H9 (cell line): Measurements from ENCODE around the gene DCX. TPM values are rescaled to one million over a fixed set of nuclear protein-coding genes. Genes with fewer than 3 reads are reported as not detected.

ENCODE experiments used
- DNase-seq: peaks from one replicate; pipeline ENCODE4 v3.0.0-alpha.2; 2017
- H2AFZ ChIP-seq: one replicate; pipeline ENCODE4 v1.6.1; 2013; ENCODE audit warnings: mild to moderate bottlenecking, low read length, control low read depth, moderate library complexity
- H2AK5ac ChIP-seq: 2 replicates; pipeline ENCODE4 v1.6.1; 2013; ENCODE audit warnings: low read length, control low read depth, mixed read lengths; ENCODE audit not compliant: insufficient read length
- H2BK120ac ChIP-seq: one replicate; pipeline ENCODE4 v1.6.1; 2013; ENCODE audit warnings: low read depth, mild to moderate bottlenecking, low read length, control low read depth, inconsistent platforms; ENCODE audit not compliant: poor library complexity, severe bottlenecking
- H2BK12ac ChIP-seq: 2 replicates; pipeline ENCODE4 v1.6.1; 2013; ENCODE audit warnings: low read length, control low read depth, mixed read lengths, low read depth; ENCODE audit not compliant: insufficient read length
- H2BK15ac ChIP-seq: 2 replicates; pipeline ENCODE4 v1.6.1; 2013; ENCODE audit warnings: low read depth, low read length, control low read depth
- H2BK20ac ChIP-seq: one replicate; pipeline ENCODE4 v1.6.1; 2013; ENCODE audit warnings: low read depth, mild to moderate bottlenecking, low read length, control low read depth, inconsistent platforms; ENCODE audit not compliant: poor library complexity, severe bottlenecking
- H2BK5ac ChIP-seq: 2 replicates; pipeline ENCODE4 v1.6.1; 2013; ENCODE audit warnings: low read length, control low read depth, mixed read lengths; ENCODE audit not compliant: insufficient read length
- H3K14ac ChIP-seq: 2 replicates; pipeline ENCODE4 v1.6.1; 2013; ENCODE audit warnings: low read length, control low read depth; ENCODE audit not compliant: insufficient read depth
- H3K18ac ChIP-seq: 2 replicates; pipeline ENCODE4 v1.6.1; 2013; ENCODE audit warnings: low read depth, mild to moderate bottlenecking, mixed read lengths, low read length, control low read depth; ENCODE audit not compliant: insufficient read length
- H3K23ac ChIP-seq: 2 replicates; pipeline ENCODE4 v1.6.1; 2013; ENCODE audit warnings: low read length, control low read depth, mixed read lengths, low read depth; ENCODE audit not compliant: insufficient read length
- H3K23me2 ChIP-seq: 2 replicates; pipeline ENCODE4 v1.6.1; 2013; ENCODE audit warnings: low read depth, mild to moderate bottlenecking, mixed read lengths, low read length, control low read depth; ENCODE audit not compliant: insufficient read length, poor library complexity, severe bottlenecking
- H3K27ac ChIP-seq: 2 replicates; pipeline ENCODE4 v1.5.1; 2013; ENCODE audit warnings: low read length, control low read depth, mixed read lengths, low read depth; ENCODE audit not compliant: insufficient read length
- H3K27me3 ChIP-seq: 2 replicates; pipeline ENCODE4 v1.6.1; 2013; ENCODE audit warnings: low read length, control low read depth, inconsistent platforms; ENCODE audit not compliant: insufficient read depth
- H3K4ac ChIP-seq: 2 replicates; pipeline ENCODE4 v1.6.1; 2013; ENCODE audit warnings: low read depth, mild to moderate bottlenecking, control low read depth, inconsistent platforms, low read length, moderate library complexity
- H3K4me1 ChIP-seq: 2 replicates; pipeline ENCODE4 v1.6.1; 2013; ENCODE audit warnings: low read length, control low read depth, inconsistent platforms; ENCODE audit not compliant: insufficient read depth
- H3K4me2 ChIP-seq: 2 replicates; pipeline ENCODE4 v1.6.1; 2013; ENCODE audit warnings: low read length, control low read depth, mixed read lengths; ENCODE audit not compliant: insufficient read length, insufficient read depth
- H3K56ac ChIP-seq: 2 replicates; pipeline ENCODE4 v1.6.1; 2013; ENCODE audit warnings: low read depth, mild to moderate bottlenecking, mixed read lengths, low read length, control low read depth; ENCODE audit not compliant: insufficient read length
- H3K79me1 ChIP-seq: 2 replicates; pipeline ENCODE4 v1.6.1; 2013; ENCODE audit warnings: low read depth, mild to moderate bottlenecking, moderate library complexity, low read length, control low read depth, inconsistent platforms; ENCODE audit not compliant: insufficient read depth, poor library complexity, severe bottlenecking
- H3K79me2 ChIP-seq: 2 replicates; pipeline ENCODE4 v1.6.1; 2013; ENCODE audit warnings: low read length, control low read depth, inconsistent platforms; ENCODE audit not compliant: insufficient read depth
- H3K9ac ChIP-seq: 2 replicates; pipeline ENCODE4 v1.6.1; 2013; ENCODE audit warnings: low read length, control low read depth, mixed read lengths; ENCODE audit not compliant: insufficient read length; ENCODE audit errors: extremely low read depth
- H3K9me3 ChIP-seq: one replicate; pipeline ENCODE4 v1.6.1; 2013; ENCODE audit warnings: low read depth, low read length, inconsistent platforms; ENCODE audit not compliant: control insufficient read depth
- H3T11ph ChIP-seq: one replicate; pipeline ENCODE4 v1.6.1; 2013; ENCODE audit warnings: mild to moderate bottlenecking, low read length, control low read depth, inconsistent platforms
- H4K20me1 ChIP-seq: one replicate; pipeline ENCODE4 v1.6.1; 2013; ENCODE audit not compliant: control insufficient read depth, insufficient read length, insufficient read depth
- H4K5ac ChIP-seq: 2 replicates; pipeline ENCODE4 v1.6.1; 2013; ENCODE audit warnings: low read depth, mild to moderate bottlenecking, mixed read lengths, low read length, control low read depth; ENCODE audit not compliant: insufficient read length
- H4K8ac ChIP-seq: replicated peaks from 2 replicates; pipeline ENCODE4 v1.6.1; 2013; ENCODE audit warnings: low read length, control low read depth, mixed read lengths, low read depth; ENCODE audit not compliant: insufficient read length
- H4K91ac ChIP-seq: 2 replicates; pipeline ENCODE4 v1.6.1; 2013; ENCODE audit warnings: low read depth, mild to moderate bottlenecking, moderate library complexity, mixed read lengths, low read length, control low read depth; ENCODE audit not compliant: insufficient read length
- H3K27ac Mint-ChIP-seq, 3 experiments: 2 replicates in 2 of 3; 3 replicates in 1 of 3; pipeline ENCODE4 v1.8.0; 2020 to 2021; ENCODE audit warnings: mixed read lengths in 3 of 3, mild to moderate bottlenecking in 1 of 3, moderate library complexity in 1 of 3
- H3K27me3 Mint-ChIP-seq: 2 replicates; pipeline ENCODE4 v1.8.0; 2021; ENCODE audit warnings: low read depth, mild to moderate bottlenecking, moderate library complexity, mixed read lengths
- H3K36me3 Mint-ChIP-seq, 3 experiments: 2 replicates in 2 of 3; 3 replicates in 1 of 3; pipeline ENCODE4 v1.8.0; 2020 to 2021; ENCODE audit warnings: low read depth in 3 of 3, mixed read lengths in 3 of 3; ENCODE audit not compliant: insufficient read depth in 1 of 3
- H3K4me1 Mint-ChIP-seq, 2 experiments: 2 replicates each; pipeline ENCODE4 v1.8.0; 2020; ENCODE audit warnings: mixed read lengths in 2 of 2
- H3K4me3 Mint-ChIP-seq, 2 experiments: 2 replicates in 1 of 2; 3 replicates in 1 of 2; pipeline ENCODE4 v1.8.0; 2020 to 2021; ENCODE audit warnings: mild to moderate bottlenecking in 2 of 2, mixed read lengths in 2 of 2, moderate library complexity in 1 of 2
- H3K9me3 Mint-ChIP-seq, 2 experiments: 2 replicates in 1 of 2; 3 replicates in 1 of 2; pipeline ENCODE4 v1.8.0; 2020; ENCODE audit warnings: mild to moderate bottlenecking in 2 of 2, mixed read lengths in 2 of 2, moderate library complexity in 1 of 2
- CTCF ChIP-seq: fragments of 200-600 bp; sonication (generic); conservative IDR thresholded peaks from 3 replicates; pipeline ENCODE4 v1.8.0; 2021; ENCODE audit warnings: antibody characterized with exemption, mild to moderate bottlenecking
- whole genome bisulfite sequencing: extraction: QIAGEN DNeasy Blood & Tissue Kit; methylation state at CpG from one replicate; pipeline ENCODE4 v1.1.7; 2013; ENCODE audit warnings: missing lambda C conversion rate, low lambda C conversion rate, mixed read lengths; ENCODE audit not compliant: insufficient read length; ENCODE audit errors: extremely low coverage; 5-methylcytosine and 5-hydroxymethylcytosine counted together
- total RNA-seq: library from RNA; stranded (reverse); gene quantifications from 2 replicates; pipeline ENCODE4 v1.2.1, GENCODE V29; 2021

DCX gene
- total RNA-seq, 1 experiment from 2014 or later: 2.0 TPM

- no peak overlapping the region for H2BK20ac ChIP-seq
- no peak overlapping the region for H2BK12ac ChIP-seq
- TF ChIP-seq CTCF: no peak
- H3K4ac ChIP-seq: no peak overlapping the region
- no peak overlapping the region for H3K23ac ChIP-seq
- no peak overlapping the region for H2BK5ac ChIP-seq
- no peak overlapping the region for H3K56ac ChIP-seq
- H3K14ac ChIP-seq: no peak overlapping the region
- no peaks in the 10 kb centered on the region for H3K23me2 ChIP-seq
- no peaks in the 10 kb centered on the region for H3K36me3 Mint-ChIP-seq
- no peaks in the 10 kb centered on the region; the same call in 1 of the 2 replicates for H3K4me1 ChIP-seq
- no peaks in the 10 kb centered on the region for H4K20me1 ChIP-seq
- no peaks in the 10 kb centered on the region for H3K79me2 ChIP-seq
- H3T11ph ChIP-seq: no peak overlapping the region
- no peaks in the 10 kb centered on the region; the same call in 1 of the 2 replicates for H3K27me3 Mint-ChIP-seq
- H3K27me3 ChIP-seq: no peaks in the 10 kb centered on the region
- no peak overlapping the region for H3K18ac ChIP-seq
- H3K9me3 Mint-ChIP-seq: no peaks in the 10 kb centered on the region
- DNase-seq: no peak
- H3K4me1 Mint-ChIP-seq: peaks cover 3 to 4% of the 10 kb centered on the region in 2 experiments; a peak in 3 of 4 replicates
- no peak overlapping the region for H4K5ac ChIP-seq
- WGBS: no CpG with 5 or more reads among the region's 1 CpG
- H3K4me3 Mint-ChIP-seq: no peak overlapping the region
- no peak overlapping the region for H3K27ac ChIP-seq
- H4K8ac ChIP-seq: no peak overlapping the region
- no peaks in the 10 kb centered on the region for H3K79me1 ChIP-seq
- no peak overlapping the region for H3K9ac ChIP-seq
- no peak overlapping the region for H3K27ac Mint-ChIP-seq
- no peak overlapping the region for H2AFZ ChIP-seq
- no peak overlapping the region for H2AK5ac ChIP-seq
- H2BK15ac ChIP-seq: no peak overlapping the region
- H4K91ac ChIP-seq: no peak overlapping the region
- H3K4me2 ChIP-seq: no peak overlapping the region
- no peaks in the 10 kb centered on the region for H3K9me3 ChIP-seq
- no peak overlapping the region for H2BK120ac ChIP-seq
These were observed 50.2 kb downstream of the DCX start for GRCh38 chrX:111361751-111362150.
